ENCODE data around the gene GALNT17.

- TF ChIP-seq EZH2 (IDR thresholded peaks at IDR 0.05; ENCODE audit: low read length, unreplicated experiment) (no peak), CTCF (conservative IDR thresholded peaks at IDR 0.05; ENCODE audit: low read depth, low read length) (no peak), EZH2phosphoT487 (IDR thresholded peaks at IDR 0.05; ENCODE audit: borderline replicate concordance, low read length) (no peak)
Measured at GRCh38 chr7:71661671-71662224, 529.8 kb downstream of the GALNT17 start.
